ENCODE data around the gene DNLZ. TPM values are rescaled to one million over a fixed set of nuclear protein-coding genes. Genes with fewer than 3 reads are reported as not detected.
A peak's percentile ranks its signal among the peaks of the same experiment; 100 is the strongest.

DNLZ gene
- total RNA-seq, 1 donor from 2014 or later, result 11.8 TPM

GRCh38 chr9:136344544-136345280 lies 18.8 kb downstream of the DNLZ start:
- H3K4me1 Mint-ChIP-seq, result peaks cover 10% of the 10 kb centered on the region
- H3K36me3 Mint-ChIP-seq, result peaks cover 3% of the 10 kb centered on the region
- H3K27me3 Mint-ChIP-seq (ENCODE audit: low read depth), result no peaks in the 10 kb centered on the region
- H3K9me3 Mint-ChIP-seq, result no peaks in the 10 kb centered on the region
- H3K27ac Mint-ChIP-seq, result no peak overlapping the region
- DNase-seq (ENCODE audit: low spot score in 2 of 2, unreplicated experiment in 2 of 2), result no peak
- TF ChIP-seq, protein P1, sequence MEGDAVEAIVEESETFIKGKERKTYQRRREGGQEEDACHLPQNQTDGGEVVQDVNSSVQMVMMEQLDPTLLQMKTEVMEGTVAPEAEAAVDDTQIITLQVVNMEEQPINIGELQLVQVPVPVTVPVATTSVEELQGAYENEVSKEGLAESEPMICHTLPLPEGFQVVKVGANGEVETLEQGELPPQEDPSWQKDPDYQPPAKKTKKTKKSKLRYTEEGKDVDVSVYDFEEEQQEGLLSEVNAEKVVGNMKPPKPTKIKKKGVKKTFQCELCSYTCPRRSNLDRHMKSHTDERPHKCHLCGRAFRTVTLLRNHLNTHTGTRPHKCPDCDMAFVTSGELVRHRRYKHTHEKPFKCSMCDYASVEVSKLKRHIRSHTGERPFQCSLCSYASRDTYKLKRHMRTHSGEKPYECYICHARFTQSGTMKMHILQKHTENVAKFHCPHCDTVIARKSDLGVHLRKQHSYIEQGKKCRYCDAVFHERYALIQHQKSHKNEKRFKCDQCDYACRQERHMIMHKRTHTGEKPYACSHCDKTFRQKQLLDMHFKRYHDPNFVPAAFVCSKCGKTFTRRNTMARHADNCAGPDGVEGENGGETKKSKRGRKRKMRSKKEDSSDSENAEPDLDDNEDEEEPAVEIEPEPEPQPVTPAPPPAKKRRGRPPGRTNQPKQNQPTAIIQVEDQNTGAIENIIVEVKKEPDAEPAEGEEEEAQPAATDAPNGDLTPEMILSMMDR (IDR thresholded peaks at IDR 0.05; ENCODE audit: unreplicated experiment), result no peak
- H3K4me3 Mint-ChIP-seq, result no peak overlapping the region

DNA sequence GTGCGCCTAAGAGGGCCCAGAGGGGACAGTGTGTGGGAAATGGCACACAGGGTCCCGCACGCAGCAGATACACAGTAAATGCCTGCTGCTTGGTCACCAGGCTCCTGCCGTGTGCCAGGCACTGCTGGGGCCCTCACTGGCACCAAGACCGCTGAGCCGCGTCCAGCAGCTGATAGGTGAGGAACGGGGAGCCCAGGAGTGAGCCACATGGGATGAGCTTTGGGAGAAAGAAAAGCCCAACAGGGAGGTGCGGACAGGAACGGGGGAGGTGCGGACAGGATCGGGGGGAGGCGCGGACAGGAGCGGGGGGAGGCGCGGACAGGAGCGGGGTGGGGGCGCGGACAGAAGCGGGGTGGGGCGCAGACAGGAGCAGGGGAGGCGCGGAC lies 19.7 kb downstream of the DNLZ start:
- H3K27ac Mint-ChIP-seq, result no peak overlapping the region
- peaks cover 10% of the 10 kb centered on the region for H3K4me1 Mint-ChIP-seq
- no peaks in the 10 kb centered on the region for H3K27me3 Mint-ChIP-seq (ENCODE audit: low read depth)
- H3K9me3 Mint-ChIP-seq, result no peaks in the 10 kb centered on the region
- TF ChIP-seq, protein P1 (IDR thresholded peaks at IDR 0.05; ENCODE audit: unreplicated experiment), result no peak
- peaks cover 4% of the 10 kb centered on the region for H3K36me3 Mint-ChIP-seq
- H3K4me3 Mint-ChIP-seq, result no peak overlapping the region
- no peak for DNase-seq (ENCODE audit: low spot score in 2 of 2, unreplicated experiment in 2 of 2)

- Mint-ChIP-seq H3K36me3 (peaks cover 4% of the 10 kb centered on the region), H3K4me3 (peak overlapping the region; percentile 58), H3K27me3 (ENCODE audit: low read depth) (no peaks in the 10 kb centered on the region), H3K27ac (peak overlapping the region; percentile 39), H3K9me3 (no peaks in the 10 kb centered on the region), H3K4me1 (peaks cover 10% of the 10 kb centered on the region)
- TF ChIP-seq, protein P1 (IDR thresholded peaks at IDR 0.05; ENCODE audit: unreplicated experiment), result no peak
- DNase-seq (ENCODE audit: low spot score in 2 of 2, unreplicated experiment in 2 of 2), result no peak
Observed at GRCh38 chr9:136343121-136343883, 20.2 kb downstream of the DNLZ start.

GRCh38 chr9:136342181-136343120 lies 21.1 kb downstream of the DNLZ start:
- Mint-ChIP-seq H3K27ac (peak overlapping the region; percentile 39), H3K27me3 (ENCODE audit: low read depth) (no peaks in the 10 kb centered on the region), H3K4me1 (peaks cover 10% of the 10 kb centered on the region), H3K36me3 (peaks cover 4% of the 10 kb centered on the region), H3K9me3 (no peaks in the 10 kb centered on the region), H3K4me3 (peak overlapping the region; percentile 58)
- DNase-seq (ENCODE audit: low spot score in 2 of 2, unreplicated experiment in 2 of 2), result peak; percentile 69 to 96
- TF ChIP-seq, protein P1 (IDR thresholded peaks at IDR 0.05; ENCODE audit: unreplicated experiment), result no peak

- Mint-ChIP-seq H3K9me3 (no peaks in the 10 kb centered on the region), H3K36me3 (peaks cover 4% of the 10 kb centered on the region), H3K27me3 (ENCODE audit: low read depth) (no peaks in the 10 kb centered on the region), H3K4me1 (peaks cover 10% of the 10 kb centered on the region), H3K4me3 (peak overlapping the region; percentile 36), H3K27ac (no peak overlapping the region)
- TF ChIP-seq, protein P1 (IDR thresholded peaks at IDR 0.05; ENCODE audit: unreplicated experiment), result no peak
- no peak for DNase-seq (ENCODE audit: low spot score in 2 of 2, unreplicated experiment in 2 of 2)
Observed at GRCh38 chr9:136341769-136342168, 21.8 kb downstream of the DNLZ start.
